Liver (tissue), 3 donors: ENCODE data around the gene NSUN4.

Experiments
- CTCF ChIP-seq: fragments of 150-350 bp; IDR thresholded peaks from 2 replicates; pipeline ENCODE4 v1.5.1; 2017; ENCODE audit warnings: improper control_type of control experiment, low read depth, low read length; ENCODE audit not compliant: missing input control
- EGR1 ChIP-seq, 2 donors: IDR thresholded peaks; 2 replicates each; pipeline ENCODE4 v1.6.1; 2016 to 2018; ENCODE audit warnings: antibody characterized with exemption in 2 of 2, low read depth in 2 of 2
- FOXA1 ChIP-seq: IDR thresholded peaks from 2 replicates; pipeline ENCODE4 v1.6.1; 2016; ENCODE audit warnings: antibody characterized with exemption
- GABPA ChIP-seq, 2 donors: IDR thresholded peaks in 1 of 2; conservative IDR thresholded peaks in 1 of 2; 2 replicates each; pipeline ENCODE4 v1.6.1; 2016; ENCODE audit warnings: antibody characterized with exemption in 2 of 2, mild to moderate bottlenecking in 1 of 2, moderate library complexity in 1 of 2
- HNF4G ChIP-seq: IDR thresholded peaks from 2 replicates; pipeline ENCODE4 v1.6.1; 2016; ENCODE audit warnings: antibody characterized with exemption
- JUND ChIP-seq, 2 donors: IDR thresholded peaks; 2 replicates each; pipeline ENCODE4 v1.6.1; 2016; ENCODE audit warnings: antibody characterized with exemption in 2 of 2
- MAX ChIP-seq: IDR thresholded peaks from 2 replicates; pipeline ENCODE4 v1.6.1; 2016; ENCODE audit warnings: antibody characterized with exemption
- RAD21 ChIP-seq, 2 donors: IDR thresholded peaks; 2 replicates each; pipeline ENCODE4 v1.6.1; 2016; ENCODE audit warnings: antibody characterized with exemption in 2 of 2, mild to moderate bottlenecking in 2 of 2
- REST ChIP-seq: IDR thresholded peaks from 2 replicates; pipeline ENCODE4 v1.6.1; 2016; ENCODE audit warnings: antibody characterized with exemption, mild to moderate bottlenecking
- SP1 ChIP-seq: IDR thresholded peaks from 2 replicates; pipeline ENCODE4 v1.6.1; 2018; ENCODE audit warnings: antibody characterized with exemption, mild to moderate bottlenecking
- TAF1 ChIP-seq: conservative IDR thresholded peaks from 2 replicates; pipeline ENCODE4 v1.6.1; 2016; ENCODE audit warnings: antibody characterized with exemption, mild to moderate bottlenecking
- YY1 ChIP-seq: IDR thresholded peaks from 2 replicates; pipeline ENCODE4 v1.6.1; 2016; ENCODE audit warnings: antibody characterized with exemption, mild to moderate bottlenecking
- donor health status: healthy.
- donor health status: healthy.

GRCh38 chr1:46367072-46367471 is 26.5 kb downstream of the NSUN4 start:
- TF ChIP-seq HNF4G (no peak), CTCF (no peak), RAD21 (IDR thresholded peaks at IDR 0.05) (no peak), JUND (IDR thresholded peaks at IDR 0.05) (no peak), TAF1 (no peak), FOXA1 (no peak), REST (no peak), GABPA (IDR thresholded peaks at IDR 0.05 in 1 of 2, conservative IDR thresholded peaks at IDR 0.05 in 1 of 2) (no peak), EGR1 (IDR thresholded peaks at IDR 0.05; ENCODE audit: low read depth in 2 of 2) (no peak), SP1 (no peak), MAX (no peak), YY1 (no peak)
